Fibroblast of skin of right biceps (primary cell): ENCODE results near the gene COL7A1.

Source experiments
- DNase-seq: peaks from one replicate; pipeline ENCODE4 v3.0.0-alpha.2; 2013

The COL7A1 gene

DNA sequence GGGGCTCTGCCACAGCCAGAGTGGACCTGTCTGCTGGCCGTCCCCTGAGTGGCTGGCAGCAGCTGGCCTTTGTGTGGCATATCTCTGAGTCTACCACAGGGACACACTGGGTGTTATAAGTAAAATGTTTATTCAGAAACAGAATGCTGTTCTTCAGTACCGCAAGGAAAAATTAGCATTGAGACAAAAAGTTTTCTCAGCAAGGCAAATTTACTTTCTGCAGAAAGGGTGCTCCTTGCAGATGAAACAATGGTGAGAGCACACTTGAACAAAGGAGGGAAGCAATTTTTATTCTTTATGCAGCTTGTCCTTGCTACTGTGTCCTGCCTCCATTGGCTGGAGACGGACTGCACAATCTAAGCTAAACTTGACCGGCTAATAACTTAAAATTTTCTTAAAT, 22.4 kb upstream of the COL7A1 start:
- no peak for DNase-seq

DNA sequence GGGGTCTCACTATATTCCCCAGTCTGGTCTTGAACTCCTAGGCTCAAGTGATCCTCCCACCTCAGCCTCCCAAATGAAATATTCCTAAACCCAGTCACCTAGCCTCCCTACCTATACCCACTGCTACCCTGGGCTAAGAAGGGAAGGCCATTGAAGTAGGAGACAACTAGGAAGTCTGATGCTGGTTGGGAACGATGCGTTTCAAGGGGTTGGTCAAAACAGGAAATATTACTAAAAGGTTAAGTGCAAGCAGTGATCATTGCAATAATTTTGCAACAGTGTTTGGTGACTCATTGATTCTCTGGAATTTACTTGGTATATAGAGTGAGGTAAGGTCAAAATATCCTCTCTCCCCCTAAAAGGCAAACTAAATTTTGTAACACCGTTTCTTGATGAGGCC, 18.9 kb upstream of the COL7A1 start:
- DNase-seq = peak; percentile 69

DNA sequence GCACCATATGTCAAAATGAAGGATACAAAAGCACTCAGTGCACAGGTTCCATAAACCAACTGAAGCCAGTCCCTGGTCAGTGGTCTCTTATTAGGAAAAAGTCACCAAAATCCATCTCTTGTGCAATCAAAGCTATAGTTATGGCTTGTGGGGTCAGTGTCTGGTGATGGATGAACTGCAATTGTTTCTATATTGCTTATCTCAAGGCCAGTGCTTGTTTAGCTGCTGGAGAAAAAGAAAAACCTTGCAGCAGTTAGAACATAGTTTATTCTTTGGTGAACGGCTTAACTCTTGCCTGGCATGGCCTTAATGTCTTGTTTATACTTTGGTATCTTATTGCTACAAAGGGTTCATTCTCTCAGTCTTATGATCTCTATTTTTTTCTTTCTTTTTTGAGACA, 17.2 kb upstream of the COL7A1 start:
- no peak for DNase-seq

GRCh38 chr3:48609088-48610005, 14.2 kb upstream of the COL7A1 start, which contains the start of gene UQCRC1:
TSS of gene UQCRC1 (minus strand) at chr3:48609646. CDS start at chr3:48609620, 26 bp downstream.
- DNase-seq = peak; percentile 89

DNA sequence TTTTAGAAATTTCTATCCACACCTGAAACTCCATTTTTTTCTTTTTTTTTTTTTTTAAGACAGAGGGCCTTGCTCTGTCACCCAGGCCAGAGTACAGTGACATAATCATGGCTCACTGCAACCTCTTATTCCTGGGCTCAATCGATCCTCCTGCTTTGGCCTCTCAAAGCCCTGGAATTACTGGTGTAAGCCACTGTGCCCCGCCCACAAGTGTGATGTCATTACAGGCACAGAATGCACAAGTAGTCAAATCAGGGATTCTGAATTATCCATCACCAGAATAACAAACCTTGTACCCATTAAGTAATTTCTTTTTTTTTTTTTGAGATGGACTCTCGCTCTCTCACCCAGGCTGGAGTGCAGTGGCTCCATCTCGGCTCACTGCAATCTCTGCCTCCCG, 12.4 kb upstream of the COL7A1 start:
- no peak for DNase-seq

DNA sequence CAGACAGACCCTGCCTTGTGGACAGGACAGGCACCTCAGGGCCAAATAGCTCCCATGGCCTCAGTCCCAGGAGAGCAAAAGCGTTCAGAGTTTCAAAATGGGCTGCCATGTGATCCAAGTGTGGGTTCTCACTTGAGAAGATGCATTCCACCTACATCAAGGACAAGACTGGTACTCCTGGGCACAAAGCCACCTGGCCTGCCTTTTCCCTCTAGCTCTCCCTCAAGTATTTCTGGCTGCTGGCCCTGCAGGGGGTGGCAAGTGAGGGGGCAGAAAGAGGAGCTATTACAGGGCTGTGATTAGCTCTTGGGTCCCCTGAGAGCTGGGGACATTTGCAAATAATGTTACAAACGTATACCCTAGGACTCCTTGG, 6.5 kb upstream of the COL7A1 start:
- no peak for DNase-seq

GRCh38 chr3:48600711-48601621, 5.8 kb upstream of the COL7A1 start:
- DNase-seq = no peak

- no peak for DNase-seq
Measured at GRCh38 chr3:48599509-48600285, 4.6 kb upstream of the COL7A1 start.

DNA sequence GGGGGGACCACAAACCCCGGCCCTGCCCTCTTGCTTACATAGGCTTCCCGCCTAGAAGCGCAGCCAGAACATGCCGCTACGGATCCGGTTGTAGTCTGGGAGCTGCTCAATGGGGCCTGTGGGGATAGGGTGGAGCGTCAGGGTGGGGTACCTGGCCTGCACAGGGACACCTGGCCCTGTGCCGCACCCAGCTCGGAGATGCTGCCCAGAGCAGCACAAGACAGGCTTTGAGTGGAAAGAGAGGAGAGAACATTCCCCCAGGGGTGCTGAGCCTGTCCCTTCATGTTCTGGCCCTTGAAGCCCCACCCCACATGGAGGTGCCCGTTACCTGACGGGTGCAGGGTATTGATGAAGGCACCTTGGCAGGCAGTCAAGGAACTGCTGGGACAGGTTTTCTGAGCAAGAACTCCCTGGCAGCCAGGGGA, 4.0 kb upstream of the COL7A1 start:
- no peak for DNase-seq

DNA sequence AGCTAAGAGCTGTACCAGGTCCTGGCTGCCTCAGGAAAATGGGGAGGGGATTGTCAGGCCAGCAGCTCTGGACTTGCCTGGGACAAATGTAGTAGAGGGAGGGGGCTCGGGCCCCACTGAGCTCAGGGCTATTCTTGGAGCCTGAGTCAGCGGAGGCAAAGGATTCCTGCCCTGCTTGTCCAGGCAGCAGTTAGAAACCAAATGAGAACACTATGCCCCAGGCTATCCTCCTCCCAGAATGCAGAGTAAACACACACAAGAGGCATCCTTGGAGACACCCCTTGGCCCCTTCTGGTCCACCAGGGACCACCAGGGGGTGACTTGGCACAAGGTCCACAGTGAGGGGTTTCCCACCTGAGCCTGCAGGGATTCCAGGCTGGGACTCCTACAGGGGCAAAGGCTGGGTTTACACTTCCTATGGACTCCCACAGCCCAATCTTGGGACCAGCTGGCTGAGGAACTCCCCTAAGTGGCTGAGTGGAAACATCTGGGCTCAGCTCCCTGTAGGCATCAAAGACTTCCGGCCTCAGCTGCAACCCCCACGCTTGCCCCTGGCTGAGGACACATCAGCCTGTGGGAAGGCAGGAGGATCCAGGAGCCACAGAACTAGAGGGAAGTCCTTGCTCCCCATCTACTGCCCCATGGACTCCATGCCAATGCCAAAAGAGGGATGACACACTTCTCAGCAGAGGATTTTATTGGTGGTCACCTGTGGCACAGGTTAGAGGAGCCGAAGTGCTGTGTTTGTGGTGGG, 3.4 kb upstream of the COL7A1 start:
- DNase-seq = peak; percentile 86

GRCh38 chr3:48597408-48597800, 2.3 kb upstream of the COL7A1 start:
- DNase-seq = no peak

DNA sequence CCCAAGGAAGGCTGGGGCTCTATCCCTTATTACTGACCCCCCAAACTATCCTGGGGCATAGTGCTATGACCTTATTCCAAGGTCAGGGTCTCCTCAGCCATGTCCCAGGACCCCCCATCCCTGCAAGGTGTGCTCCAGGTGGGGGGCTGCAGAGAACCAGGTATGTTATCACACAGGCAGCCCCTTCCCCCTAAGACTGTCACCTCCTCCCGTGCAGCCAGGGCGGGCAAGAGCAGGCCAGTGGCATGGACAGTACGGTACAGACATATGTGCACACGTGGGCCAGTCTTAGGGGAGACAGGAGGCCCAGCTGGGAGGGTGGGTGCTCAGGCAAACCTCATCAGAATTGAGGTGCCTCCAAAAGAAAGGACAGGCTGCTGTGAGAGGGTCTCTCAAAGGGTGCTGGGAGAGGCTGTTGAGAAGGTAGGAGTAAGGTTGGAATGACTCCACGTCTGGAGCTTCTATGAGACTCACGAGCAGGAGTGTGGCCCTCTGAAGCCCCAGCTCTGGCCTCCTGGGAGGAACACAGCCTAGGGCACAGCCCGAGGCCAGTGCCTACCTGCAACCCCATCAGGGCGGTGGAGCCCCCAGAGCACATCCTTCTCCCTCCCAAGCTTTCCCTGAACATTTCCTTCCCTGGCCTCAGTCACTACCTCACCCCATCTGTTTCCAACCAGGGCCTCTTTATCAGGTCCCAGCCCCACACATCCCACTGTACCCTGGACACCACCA, 1.7 kb upstream of the COL7A1 start:
- no peak for DNase-seq

DNA sequence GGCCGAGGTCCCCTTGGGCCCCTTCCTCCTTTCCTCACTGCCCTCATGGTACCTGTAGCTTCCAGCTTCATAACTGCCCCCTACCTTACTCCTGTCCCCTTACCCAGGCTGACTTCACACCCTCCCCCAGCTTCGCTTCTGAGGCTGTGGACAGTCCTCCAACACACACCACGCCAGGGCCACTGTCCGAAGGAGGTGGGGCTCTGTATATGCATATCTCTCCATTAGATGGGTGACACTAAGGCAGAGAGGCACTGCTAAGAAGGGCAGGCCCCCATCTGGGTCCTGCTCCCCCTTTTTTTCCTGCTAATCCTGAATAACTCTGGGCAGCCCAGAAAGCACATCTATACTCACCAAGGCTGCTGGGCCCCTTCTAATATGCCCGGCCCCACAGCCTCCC, 1.0 kb upstream of the COL7A1 start:
- no peak for DNase-seq

DNA sequence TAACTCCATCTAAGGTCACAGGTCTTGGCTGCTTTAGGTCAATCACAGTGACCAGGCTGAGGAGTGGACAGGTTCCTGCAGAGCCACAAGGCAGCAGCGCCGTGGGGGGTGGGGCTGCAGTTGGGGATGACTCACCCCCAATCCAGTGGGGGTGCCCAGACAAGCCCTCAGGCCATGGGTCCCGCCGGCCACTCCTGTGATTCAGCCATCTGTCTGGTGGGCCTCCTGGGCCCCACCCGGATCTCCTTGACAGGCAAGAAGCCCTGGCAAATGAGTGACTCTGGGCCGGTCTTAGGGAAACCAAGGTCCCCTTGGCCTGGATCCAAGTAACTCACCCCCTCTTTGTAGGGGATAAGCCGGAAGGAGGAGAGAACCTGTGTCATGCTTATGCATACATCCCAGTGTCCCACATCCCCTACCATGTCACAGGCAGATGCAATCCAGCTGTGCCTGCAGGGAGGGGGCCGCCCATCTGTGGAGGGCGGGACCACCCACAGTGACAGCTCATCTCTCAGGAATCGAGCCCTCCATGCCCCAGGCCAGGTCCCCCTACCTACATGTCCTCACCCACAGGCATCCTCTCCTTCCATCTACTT, 495 bp upstream of the COL7A1 start:
- DNase-seq = peak; percentile 90

DNA sequence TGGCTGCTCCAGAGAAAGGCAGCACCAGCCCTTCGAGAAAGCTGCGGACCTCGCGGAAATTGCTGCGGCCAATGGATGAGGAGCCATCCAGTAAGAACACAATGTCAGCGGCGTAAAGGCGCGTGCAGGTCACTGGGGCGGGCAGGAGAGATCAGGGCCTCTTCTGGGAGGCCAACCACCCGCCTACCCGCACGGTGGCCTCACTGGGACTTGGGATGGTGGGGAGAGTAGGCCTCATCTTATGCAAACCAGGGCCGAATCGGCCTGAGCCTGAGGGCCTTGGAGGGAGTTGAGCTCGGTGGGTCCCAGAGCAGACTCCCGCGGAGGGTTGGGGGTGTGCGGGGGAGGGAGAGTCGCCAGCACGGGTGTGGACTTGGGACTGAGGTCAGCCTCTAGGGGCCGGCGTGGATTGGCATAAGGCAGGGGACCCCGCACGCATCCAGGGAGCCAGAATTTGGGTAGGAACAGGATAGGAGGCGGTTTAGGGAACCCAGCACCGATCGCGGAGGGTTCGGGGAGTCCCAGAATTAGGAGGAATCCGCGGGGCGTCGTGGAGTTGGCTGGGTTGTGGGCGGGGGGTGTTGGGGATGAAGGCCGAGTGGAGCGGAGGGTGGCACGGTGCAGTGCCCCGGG, 596 bp downstream of the COL7A1 start:
- no peak for DNase-seq

DNA sequence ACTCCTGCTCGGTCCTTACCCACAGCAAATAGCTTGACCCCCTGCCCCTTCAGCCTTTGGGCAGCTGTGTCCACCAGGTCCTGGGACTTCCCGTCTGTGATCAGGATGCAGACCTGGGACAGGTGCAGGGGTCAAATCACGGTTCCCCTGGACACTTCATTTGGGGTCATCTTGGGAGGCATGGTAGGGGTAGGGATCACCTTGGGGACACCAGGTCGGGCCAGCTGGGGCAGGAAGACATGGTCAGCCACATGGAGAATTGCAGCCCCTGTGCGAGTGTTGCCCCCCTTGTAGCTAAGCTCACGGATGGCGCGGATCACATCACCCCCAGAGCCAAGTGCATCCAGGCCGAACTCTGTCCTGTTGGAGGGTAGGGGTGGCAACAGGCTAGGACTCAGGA, 1.8 kb downstream of the COL7A1 start:
- no peak for DNase-seq

- no peak for DNase-seq
Measured at GRCh38 chr3:48592519-48593087, 2.5 kb downstream of the COL7A1 start.

DNA sequence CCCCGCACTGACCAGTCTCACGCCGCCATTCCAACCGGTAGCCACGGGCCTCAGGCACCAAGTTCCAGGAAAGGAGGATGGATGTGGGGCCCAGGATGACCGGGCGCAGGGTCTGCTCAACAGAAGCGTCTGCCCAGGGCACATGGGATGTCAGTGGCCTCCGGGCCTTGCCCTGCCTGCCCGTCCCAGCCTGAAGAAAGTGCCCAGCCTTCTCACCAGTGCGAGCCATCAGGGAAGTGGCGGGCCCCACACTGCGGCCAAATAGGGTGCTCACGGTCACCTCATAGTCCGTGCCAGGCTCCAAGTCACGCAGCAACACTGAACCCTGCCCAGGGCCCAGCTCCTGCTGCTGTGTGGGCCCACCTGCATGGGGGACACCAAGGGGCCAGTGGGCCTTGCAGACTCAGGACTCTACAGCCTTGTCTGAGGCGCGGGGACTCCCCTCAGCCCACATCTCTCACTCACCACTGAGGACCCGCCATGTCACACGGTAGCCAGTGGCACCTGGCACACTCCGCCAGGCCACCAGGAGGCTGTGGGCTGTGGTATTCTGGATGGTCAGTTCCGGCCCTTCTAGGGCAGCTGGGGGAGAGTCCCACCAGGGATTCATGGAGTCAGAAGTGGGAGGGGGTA, 3.1 kb downstream of the COL7A1 start:
- DNase-seq = no peak

DNA sequence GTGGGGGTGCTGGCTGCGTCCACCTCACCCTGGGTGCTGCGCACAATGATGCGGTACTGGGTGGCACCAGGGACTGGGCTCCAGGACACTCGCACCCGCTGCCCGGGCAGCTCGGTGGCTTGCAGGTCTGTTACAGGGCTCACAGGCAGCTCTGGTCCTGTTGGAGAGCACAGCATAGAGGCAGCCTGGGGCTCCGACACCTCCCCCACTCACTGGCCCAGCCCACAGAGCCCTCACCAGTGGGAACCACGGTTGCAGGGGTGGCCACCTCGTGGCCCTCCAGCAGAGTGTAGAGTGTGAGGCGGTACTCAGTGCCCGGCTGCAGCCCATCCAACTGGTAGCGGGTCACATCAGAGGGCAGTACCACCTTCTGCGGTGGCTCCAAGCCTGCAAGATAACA, 3.7 kb downstream of the COL7A1 start:
- DNase-seq = no peak

DNA sequence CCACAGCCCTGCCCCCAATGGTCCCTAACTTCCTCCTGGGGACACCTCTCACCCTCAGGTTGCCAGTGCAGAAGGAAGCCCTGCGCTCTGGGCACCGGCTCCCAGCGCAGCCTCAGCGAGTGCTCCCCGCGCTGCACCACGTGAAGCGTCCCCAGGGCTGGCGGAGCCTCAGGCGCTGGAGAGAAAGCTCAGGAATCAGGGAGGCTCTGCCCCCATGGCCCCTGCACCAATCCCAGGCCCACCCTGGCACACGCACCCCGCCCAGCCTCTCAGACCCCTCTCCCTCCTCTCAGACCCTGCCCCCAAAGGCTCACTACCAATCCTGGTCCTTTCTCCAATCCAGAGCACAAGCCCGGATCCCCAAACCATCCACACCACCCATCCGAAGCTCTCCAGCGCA, 6.9 kb downstream of the COL7A1 start:
- no peak for DNase-seq
